ENCODE results near the gene MRPL22.
"Not testable (repeated sequence)": the region's sequence is repeated elsewhere in the genome, so short reads cannot be mapped to it uniquely, and the experiment has no call there.

Gene MRPL22

DNA sequence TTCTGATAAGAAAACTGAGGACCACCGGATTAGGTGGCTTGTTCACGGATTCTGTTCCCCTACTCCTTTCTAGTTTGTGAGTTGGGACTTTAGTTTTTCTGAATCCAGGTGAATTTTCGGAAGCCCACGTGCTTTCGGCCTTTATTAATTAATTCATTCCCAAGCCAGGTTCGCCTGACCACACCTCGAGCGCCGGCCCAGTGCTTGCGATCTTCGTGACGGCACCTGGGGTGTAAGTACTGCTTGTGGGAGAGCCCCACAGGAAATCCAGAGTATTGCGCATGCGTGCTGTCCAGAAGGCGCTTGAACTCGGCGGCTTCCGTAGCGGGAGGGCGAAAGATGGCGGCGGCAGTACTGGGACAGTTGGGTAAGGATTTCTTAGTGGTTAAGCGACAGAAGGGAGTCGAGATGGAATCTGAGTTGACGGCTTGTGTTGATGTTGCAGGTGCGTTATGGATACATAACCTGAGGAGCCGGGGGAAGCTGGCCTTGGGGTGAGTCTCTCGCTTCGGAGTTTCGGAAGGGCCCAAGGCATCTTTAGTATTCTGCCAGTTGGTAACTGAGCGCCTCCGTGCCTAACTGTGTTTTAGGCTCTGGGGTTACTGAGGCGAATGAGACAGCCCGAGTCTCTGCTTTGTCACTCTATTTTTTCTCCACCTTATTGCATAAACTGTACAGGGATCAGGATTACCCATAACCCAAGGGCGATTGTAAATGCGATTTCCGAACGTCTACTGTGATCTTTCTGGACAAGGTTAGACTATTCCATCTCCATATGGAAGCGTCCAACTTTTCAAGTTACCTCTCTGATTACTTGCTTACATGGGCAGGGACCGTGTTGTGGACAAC is at the start of gene MRPL22:
TSS of gene MRPL22 (plus strand) at position 302 of the 849 bp plus-strand sequence. CDS start at position 340, 38 bp downstream.
- peak; percentile 74 to 77 for DNase-seq (ENCODE audit: low read depth in 2 of 2)

DNA sequence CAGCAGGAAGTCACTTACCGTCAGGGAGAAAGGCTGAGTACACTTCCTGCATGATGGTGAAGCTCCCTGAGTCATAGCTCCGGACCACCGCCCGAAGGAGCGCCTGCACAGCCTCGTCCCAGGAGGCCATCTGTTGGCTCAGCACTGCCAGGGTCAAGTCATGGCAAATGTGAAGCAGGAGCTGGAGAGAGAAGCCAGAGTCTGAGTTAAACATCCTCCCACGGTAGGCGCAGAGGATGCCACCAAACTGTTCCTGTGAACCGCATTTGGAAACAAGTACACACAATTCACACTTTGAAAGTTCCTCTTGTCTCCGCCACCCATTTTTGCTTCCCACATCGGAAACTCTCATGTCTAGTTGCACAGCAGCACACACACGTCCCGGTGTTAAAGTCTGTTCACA is 48.5 kb upstream of the MRPL22 start:
- no peak for DNase-seq (ENCODE audit: low read depth in 2 of 2)

DNA sequence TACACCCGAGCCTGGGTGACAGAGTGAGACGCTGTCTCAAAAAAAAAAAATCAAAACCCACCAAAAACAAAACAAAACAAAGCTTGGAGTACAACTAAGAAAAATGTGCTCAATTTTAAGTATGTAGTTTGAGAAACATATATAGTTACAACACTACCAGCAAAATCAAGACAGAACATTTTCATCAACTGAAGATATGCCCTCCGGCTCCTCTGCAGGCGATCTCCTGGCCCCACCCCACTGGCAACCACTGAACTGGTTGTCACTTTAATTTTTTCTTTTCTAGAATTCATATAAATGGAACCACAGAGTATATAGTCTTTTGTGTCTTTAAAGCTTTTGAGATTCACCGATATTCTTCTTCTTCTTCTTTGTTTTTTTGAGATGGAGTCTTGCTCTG is 47.5 kb upstream of the MRPL22 start:
- no peak for DNase-seq (ENCODE audit: low read depth in 2 of 2)

GRCh38 chr5:154895606-154896561 is 45.0 kb upstream of the MRPL22 start:
- DNase-seq (ENCODE audit: low read depth in 2 of 2), result no peak

DNA sequence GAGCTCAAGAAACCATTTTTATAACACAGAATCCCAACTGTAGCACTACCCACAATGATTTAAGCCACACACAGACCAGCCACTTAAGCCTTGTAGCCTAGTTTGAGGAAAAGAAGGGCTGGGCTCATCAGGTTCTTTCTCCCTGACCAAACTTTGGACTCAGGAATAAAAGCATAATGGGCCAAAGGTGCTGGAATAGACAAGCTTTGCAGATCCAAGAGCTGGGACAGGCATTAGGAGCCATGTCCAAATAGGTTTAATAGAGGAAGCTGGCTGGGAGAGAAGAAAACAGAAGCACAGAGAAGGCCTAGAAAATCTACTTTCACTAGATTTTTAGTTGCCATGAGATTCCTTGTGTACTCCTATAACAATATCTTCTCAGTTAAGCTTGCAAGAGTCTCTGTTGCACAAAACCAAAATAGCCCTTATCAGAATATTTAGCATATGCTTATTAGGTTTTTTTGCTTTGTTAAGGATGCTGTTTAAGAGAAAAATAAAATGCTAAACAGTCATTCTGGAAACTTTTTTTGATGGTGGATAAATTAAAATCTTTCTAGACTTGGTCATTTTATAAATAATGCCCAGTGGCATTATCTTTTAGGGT is 44.2 kb upstream of the MRPL22 start:
- no peak for DNase-seq (ENCODE audit: low read depth in 2 of 2)

DNA sequence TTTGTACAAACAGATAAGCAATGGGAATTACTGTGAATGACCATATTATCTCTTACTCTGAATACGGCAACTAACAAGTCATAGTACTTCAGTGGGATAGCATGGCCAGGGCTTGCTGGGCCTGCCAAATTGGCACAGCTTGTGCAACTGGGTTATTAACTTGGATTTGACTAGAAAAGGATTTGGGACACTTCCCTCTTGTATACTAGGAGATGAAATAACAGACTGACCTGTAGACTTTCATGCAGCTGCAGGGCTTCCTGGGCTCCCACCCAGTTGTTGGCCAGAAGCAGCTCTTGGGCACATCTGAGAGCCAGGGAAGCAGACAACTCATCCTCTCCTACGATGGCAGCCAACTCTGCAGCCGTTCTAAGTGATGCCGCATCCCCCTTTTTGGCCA is 42.7 kb upstream of the MRPL22 start:
- DNase-seq (ENCODE audit: low read depth in 2 of 2), result no peak

GRCh38 chr5:154899151-154899816 is 41.6 kb upstream of the MRPL22 start:
- DNase-seq (ENCODE audit: low read depth in 2 of 2), result no peak

GRCh38 chr5:154900066-154900465 is 40.8 kb upstream of the MRPL22 start:
- no peak for DNase-seq (ENCODE audit: low read depth in 2 of 2)

DNA sequence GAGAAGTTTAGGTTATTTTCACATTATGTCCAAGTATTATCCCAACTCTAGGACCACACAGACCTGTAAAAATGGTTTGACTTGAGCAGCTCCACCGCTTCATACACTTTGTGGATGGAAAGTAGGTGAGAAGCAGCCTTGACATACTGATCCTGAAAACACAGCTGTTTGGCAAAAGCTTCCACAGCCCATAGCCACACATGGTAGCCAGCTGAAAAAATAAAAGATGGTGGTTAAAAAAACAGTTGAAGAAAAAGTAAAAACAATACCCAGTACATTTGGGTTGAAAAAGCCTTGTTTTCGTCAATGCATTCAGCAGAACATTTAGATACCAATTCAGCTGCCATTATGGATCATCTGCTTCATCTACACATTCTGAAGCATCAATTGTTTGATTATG is 39.6 kb upstream of the MRPL22 start:
- DNase-seq (ENCODE audit: low read depth in 2 of 2), result no peak

GRCh38 chr5:154901913-154902312 is 39.0 kb upstream of the MRPL22 start:
- DNase-seq (ENCODE audit: low read depth in 2 of 2), result no peak

DNA sequence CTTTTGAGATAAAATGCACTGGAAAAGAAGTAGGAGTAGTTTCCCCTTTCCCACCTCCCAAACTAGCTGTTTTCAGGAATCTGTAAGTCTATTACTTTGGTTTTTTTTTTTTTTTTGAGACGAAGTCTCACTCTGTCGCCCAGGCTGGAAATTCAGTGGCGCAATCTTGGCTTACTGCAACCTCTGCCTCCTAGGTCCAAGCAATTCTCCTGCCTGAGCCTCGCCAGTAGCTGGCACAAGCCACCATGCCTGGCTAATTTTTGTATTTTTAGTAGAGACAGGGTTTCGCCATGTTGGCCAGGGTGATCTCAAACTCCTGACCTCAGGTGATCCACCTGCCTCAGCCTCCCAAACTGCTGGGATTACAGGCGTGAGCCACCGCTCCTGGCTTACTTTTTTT is 35.3 kb upstream of the MRPL22 start:
- not testable (repeated sequence) for DNase-seq (ENCODE audit: low read depth in 2 of 2)

DNA sequence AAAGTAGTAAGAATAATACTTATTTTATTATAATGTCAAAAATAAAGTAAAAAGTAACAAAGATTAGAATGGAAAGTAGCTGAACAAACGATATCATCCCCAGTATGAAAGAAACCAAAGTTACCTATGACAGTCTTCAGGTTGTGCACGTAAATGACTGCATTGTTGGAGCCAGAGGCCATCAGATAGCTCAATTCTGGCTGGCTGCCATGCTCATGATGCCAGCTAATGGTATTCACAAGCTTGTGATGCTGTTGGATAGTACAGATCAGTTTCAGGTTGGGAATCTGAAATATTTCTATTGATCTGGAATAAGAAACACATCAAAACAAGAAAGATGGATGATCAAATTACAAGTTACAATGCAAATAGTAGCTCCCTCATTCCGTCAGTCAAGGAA is 24.0 kb upstream of the MRPL22 start:
- no peak for DNase-seq (ENCODE audit: low read depth in 2 of 2)

GRCh38 chr5:154917757-154918156 is 23.1 kb upstream of the MRPL22 start:
- DNase-seq (ENCODE audit: low read depth in 2 of 2), result no peak

DNA sequence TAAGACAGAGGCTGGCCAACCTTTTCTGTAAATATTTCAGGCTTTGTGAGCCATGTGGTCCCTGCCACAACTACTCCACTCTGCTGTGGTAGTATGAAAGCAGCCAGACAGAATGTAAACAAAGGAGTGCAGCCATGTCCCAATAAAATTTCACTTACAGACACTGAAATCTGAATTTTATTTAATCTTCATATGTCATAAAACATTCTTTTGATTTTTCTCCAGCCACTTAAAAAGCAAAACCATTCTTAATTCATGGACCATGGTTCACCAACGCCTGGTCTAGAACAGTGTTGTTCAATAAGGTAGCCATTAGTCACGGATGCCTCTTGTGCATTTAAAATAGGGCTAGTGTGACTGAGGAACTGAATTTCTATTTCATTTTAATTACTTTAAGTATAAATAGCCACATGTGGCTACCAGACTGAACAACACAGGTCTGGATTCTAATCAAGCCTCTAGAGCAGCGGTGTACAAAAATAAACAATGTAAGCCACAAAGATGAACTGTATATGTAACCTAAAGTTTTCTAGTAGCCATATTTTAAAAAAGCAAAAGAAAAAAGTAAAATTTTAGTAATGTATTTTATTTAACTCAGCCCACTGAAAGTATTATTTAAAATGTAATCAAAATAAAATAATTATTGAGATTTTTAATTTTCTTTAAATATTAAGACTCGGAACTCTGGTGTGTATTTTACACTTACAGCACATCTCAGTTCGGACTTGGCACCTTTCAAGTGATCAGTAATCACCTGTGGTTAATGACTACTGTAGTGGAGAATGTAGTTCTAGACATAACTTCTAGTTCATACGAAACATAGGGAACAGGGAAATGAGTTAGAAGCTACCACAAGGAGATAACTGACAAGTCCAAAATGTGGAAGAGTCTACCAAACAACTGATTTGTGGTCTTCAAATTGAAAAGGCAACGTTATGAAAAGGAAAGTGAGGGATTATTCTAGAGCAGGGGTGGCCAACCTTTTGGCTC is 17.1 kb upstream of the MRPL22 start:
- DNase-seq (ENCODE audit: low read depth in 2 of 2), result peak in 1 of 2 experiments; percentile 40

- no peak for DNase-seq (ENCODE audit: low read depth in 2 of 2)
Measured at GRCh38 chr5:154933537-154933936, 7.3 kb upstream of the MRPL22 start.

DNA sequence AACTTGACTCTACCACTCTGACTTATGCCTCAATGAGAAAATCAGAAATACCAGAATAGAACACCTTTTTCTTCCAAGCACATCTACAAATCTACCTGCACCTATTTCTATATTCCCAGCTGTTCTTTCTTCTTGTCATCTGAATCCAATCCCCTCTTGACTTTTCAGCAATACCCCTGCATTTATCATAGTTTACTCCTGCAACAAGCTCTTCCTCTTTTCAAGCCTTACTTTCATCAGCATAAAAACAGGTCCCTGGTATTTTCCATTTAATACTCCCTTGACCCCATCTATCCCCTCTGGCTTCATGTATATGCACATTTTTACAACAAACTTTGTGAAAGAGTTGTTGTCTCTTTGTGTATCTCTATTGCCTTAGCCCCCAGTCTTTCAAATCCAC is 6.0 kb upstream of the MRPL22 start:
- DNase-seq (ENCODE audit: low read depth in 2 of 2), result no peak

- DNase-seq (ENCODE audit: low read depth in 2 of 2), result no peak
Measured at GRCh38 chr5:154937186-154937717, 3.6 kb upstream of the MRPL22 start.

- peak; percentile 48 to 49 for DNase-seq (ENCODE audit: low read depth in 2 of 2)
Measured at GRCh38 chr5:154937718-154938466, 3.0 kb upstream of the MRPL22 start, which contains the start of gene GEMIN5. TSS of gene GEMIN5 (minus strand) at chr5:154938211. CDS start at chr5:154938133, 78 bp downstream.

DNA sequence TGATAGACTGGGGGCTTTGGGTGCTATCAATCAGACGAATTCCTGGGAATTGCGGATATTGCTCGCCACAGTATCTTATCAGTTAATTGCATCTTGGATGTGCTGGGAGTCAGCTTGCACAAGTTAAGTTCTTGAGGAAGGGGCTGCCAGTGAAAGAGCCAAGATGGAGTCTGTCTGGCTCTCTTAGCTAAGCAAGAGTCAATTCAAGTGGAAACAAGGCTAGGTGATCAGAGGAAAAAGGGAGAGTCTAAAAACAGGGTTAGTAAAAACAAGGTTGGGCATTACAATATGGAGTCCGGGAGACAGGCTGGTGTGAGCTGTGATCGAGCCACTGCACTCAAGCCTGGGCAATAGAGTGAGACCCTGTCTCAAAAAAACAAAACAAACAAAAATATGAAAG is 1.5 kb upstream of the MRPL22 start:
- DNase-seq (ENCODE audit: low read depth in 2 of 2), result not testable (repeated sequence)

Measured in fibroblast of skin of left biceps (primary cell).